GM12892 (cell line): Measurements from ENCODE around the gene DUT.

Source experiments
- POLR2A ChIP-seq: IDR thresholded peaks from 2 replicates; pipeline ENCODE4 v1.6.1; 2011; ENCODE audit warnings: low read depth, low read length, control low read depth
- POLR2AphosphoS5 ChIP-seq: IDR thresholded peaks from 2 replicates; pipeline ENCODE4 v1.6.1; 2011; ENCODE audit warnings: low read depth, low read length, control low read depth

DNA sequence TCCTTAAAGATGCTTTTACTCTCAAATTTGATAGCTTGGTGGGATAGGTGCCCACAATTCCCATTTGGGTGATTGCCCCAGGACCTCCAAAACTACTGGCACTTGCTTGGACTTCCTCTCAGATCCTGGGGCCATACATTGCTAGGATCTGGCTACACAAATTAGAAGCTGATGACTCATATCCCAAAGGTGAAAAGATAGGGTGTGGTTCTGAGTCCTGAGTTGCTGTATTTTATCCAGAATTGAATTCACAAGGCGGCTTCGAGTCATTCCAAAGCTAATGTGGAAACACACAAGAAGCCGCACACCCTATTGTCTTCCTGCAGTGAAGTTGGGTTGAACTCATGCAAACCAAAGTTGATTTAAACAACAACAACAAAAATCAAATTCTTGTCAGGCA lies 53.4 kb downstream of the DUT start:
- TF ChIP-seq POLR2AphosphoS5 (no peak), POLR2A (no peak)
